ENCODE data around the gene IQCH. TPM values are rescaled to one million over a fixed set of nuclear protein-coding genes. Genes with fewer than 3 reads are reported as not detected.
A peak's percentile ranks its signal among the peaks of the same experiment; 100 is the strongest.

IQCH gene
- total and polyA plus RNA-seq, 9 of the 15 experiments (the other 6 are each of a cell fraction or from before 2014, with no cell fraction given): 1.8 to 3.9 (median 2.7) TPM

DNA sequence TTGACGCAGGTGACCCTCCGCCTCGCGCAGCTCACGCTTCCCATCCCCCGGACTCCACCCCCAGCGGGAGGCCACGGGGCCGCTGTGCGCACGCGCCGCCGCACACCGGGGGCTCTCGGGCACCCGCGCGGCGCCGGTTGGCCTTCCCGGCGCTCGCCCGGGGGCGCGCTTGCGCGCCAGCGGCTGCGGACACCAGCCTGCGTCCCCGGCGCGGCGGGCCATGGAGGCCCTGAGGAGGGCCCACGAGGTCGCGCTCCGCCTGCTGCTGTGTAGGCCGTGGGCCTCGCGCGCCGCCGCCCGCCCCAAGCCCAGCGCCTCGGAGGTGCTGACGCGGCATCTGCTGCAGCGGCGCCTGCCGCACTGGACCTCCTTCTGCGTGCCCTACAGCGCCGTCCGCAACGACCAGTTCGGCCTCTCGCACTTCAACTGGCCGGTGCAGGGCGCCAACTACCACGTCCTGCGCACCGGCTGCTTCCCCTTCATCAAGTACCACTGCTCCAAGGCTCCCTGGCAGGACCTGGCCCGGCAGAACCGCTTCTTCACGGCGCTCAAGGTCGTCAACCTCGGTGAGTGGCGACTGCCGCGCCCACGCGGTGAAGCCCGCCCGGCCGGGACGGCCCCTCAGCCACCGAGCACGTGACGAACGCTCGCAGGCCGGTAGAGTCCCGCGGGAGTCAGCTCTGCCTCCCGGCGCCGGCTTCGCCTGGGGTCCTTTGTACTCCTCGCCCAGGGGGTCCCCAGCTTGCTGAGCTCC, 266.6 kb downstream of the IQCH start, which contains the start of gene C15orf61 (continued):
- TF ChIP-seq CTCFL (IDR thresholded peaks at IDR 0.05; ENCODE audit: borderline replicate concordance, insufficient read depth, low read depth, low read length, poor library complexity, severe bottlenecking) (peak; percentile 13), ATF4 (CRISPR knock-in tag; IDR thresholded peaks at IDR 0.05) (no peak), BRCA1 (IDR thresholded peaks at IDR 0.05) (no peak), BRCA1 (CRISPR knock-in tag; IDR thresholded peaks at IDR 0.05) (0 out of 2 replicates have a peak, but pooled peaks have one; percentile 55), RB1 (IDR thresholded peaks at IDR 0.05; ENCODE audit: low read depth) (peak; percentile 84), USF2 (CRISPR knock-in tag; IDR thresholded peaks at IDR 0.05) (peak; percentile 91), ZNF586 (CRISPR knock-in tag; conservative IDR thresholded peaks at IDR 0.05) (no peak), XRCC5 (IDR thresholded peaks at IDR 0.05; ENCODE audit: low read depth, low read length) (peak; percentile 74; the same call in 1 of the 2 replicates), ZNF431 (CRISPR knock-in tag; IDR thresholded peaks at IDR 0.05) (peak; percentile 81), SAP30 (IDR thresholded peaks at IDR 0.05; ENCODE audit: borderline replicate concordance, insufficient read depth, low read depth, low read length, poor library complexity, severe bottlenecking) (peak; percentile 70), POLR2H (tag; IDR thresholded peaks at IDR 0.05; ENCODE audit: low read depth) (peak; percentile 62), NR4A1 (CRISPR knock-in tag; IDR thresholded peaks at IDR 0.05) (no peak), NR4A1 (tag; IDR thresholded peaks at IDR 0.05) (peak; percentile 80), JUNB (CRISPR knock-in tag; conservative IDR thresholded peaks at IDR 0.05) (no peak), TGIF2 (CRISPR knock-in tag; IDR thresholded peaks at IDR 0.05) (peak; percentile 91), ZNF57 (CRISPR knock-in tag; IDR thresholded peaks at IDR 0.05) (no peak)
- TF ChIP-seq, protein P1, sequence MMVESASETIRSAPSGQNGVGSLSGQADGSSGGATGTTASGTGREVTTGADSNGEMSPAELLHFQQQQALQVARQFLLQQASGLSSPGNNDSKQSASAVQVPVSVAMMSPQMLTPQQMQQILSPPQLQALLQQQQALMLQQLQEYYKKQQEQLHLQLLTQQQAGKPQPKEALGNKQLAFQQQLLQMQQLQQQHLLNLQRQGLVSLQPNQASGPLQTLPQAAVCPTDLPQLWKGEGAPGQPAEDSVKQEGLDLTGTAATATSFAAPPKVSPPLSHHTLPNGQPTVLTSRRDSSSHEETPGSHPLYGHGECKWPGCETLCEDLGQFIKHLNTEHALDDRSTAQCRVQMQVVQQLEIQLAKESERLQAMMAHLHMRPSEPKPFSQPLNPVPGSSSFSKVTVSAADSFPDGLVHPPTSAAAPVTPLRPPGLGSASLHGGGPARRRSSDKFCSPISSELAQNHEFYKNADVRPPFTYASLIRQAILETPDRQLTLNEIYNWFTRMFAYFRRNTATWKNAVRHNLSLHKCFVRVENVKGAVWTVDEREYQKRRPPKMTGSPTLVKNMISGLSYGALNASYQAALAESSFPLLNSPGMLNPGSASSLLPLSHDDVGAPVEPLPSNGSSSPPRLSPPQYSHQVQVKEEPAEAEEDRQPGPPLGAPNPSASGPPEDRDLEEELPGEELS (CRISPR knock-in tag; IDR thresholded peaks at IDR 0.05; ENCODE audit: borderline replicate concordance): peak; percentile 98
- TF ChIP-seq, protein P2, sequence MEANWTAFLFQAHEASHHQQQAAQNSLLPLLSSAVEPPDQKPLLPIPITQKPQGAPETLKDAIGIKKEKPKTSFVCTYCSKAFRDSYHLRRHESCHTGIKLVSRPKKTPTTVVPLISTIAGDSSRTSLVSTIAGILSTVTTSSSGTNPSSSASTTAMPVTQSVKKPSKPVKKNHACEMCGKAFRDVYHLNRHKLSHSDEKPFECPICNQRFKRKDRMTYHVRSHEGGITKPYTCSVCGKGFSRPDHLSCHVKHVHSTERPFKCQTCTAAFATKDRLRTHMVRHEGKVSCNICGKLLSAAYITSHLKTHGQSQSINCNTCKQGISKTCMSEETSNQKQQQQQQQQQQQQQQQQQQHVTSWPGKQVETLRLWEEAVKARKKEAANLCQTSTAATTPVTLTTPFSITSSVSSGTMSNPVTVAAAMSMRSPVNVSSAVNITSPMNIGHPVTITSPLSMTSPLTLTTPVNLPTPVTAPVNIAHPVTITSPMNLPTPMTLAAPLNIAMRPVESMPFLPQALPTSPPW (CRISPR knock-in tag; IDR thresholded peaks at IDR 0.05): peak; percentile 84

Measured in K562 (cell line).